Measurements from ENCODE around the gene PIGT. TPM values are rescaled to one million over a fixed set of nuclear protein-coding genes. Genes with fewer than 3 reads are reported as not detected.

Gene PIGT
- total and polyA plus RNA-seq, 2 of the 13 experiments (the other 11 are each of a cell fraction or from before 2014, with no cell fraction given) = 65.9 to 74.1 TPM

GRCh38 chr20:45436732-45437485, 21.0 kb downstream of the PIGT start (continued):
- TF ChIP-seq ZMAT3 (CRISPR knock-in tag; conservative IDR thresholded peaks at IDR 0.05) (peak; percentile 88), SMC3 (IDR thresholded peaks at IDR 0.05; ENCODE audit: low read length) (peak; percentile 89), U2AF2 (IDR thresholded peaks at IDR 0.05; ENCODE audit: low read depth, low read length) (no peak), EED (CRISPR knock-in tag; IDR thresholded peaks at IDR 0.05) (0 out of 2 replicates have a peak, but pooled peaks have one; percentile 59), FOXJ3 (CRISPR knock-in tag; IDR thresholded peaks at IDR 0.05; ENCODE audit: borderline replicate concordance) (no peak), NCOR1 (IDR thresholded peaks at IDR 0.05; ENCODE audit: borderline replicate concordance, low read length) (no peak), STAT6 (CRISPR knock-in tag; IDR thresholded peaks at IDR 0.05; ENCODE audit: borderline replicate concordance) (no peak; the same call in 1 of the 2 replicates), FOXC1 (CRISPR knock-in tag; IDR thresholded peaks at IDR 0.05; ENCODE audit: borderline replicate concordance) (peak; percentile 96), HDAC6 (IDR thresholded peaks at IDR 0.05; ENCODE audit: low read depth, low read length) (no peak), ZFP90 (CRISPR knock-in tag; IDR thresholded peaks at IDR 0.05; ENCODE audit: borderline replicate concordance) (no peak), NFE2L1 (CRISPR knock-in tag; IDR thresholded peaks at IDR 0.05; ENCODE audit: borderline replicate concordance) (peak; percentile 50; the same call in 1 of the 2 replicates), SALL1 (CRISPR knock-in tag; IDR thresholded peaks at IDR 0.05) (peak; percentile 95), ATAD3A (CRISPR knock-in tag; IDR thresholded peaks at IDR 0.05) (no peak), NFKBIZ (CRISPR knock-in tag; IDR thresholded peaks at IDR 0.05) (no peak), SSRP1 (CRISPR knock-in tag; IDR thresholded peaks at IDR 0.05) (peak; percentile 53; the same call in 1 of the 2 replicates), KLF6 (CRISPR knock-in tag; IDR thresholded peaks at IDR 0.05) (peak; percentile 85; the same call in 1 of the 2 replicates), ZMYM3 (CRISPR knock-in tag; IDR thresholded peaks at IDR 0.05) (peak; percentile 51; the same call in 1 of the 2 replicates), ZHX2 (IDR thresholded peaks at IDR 0.05; ENCODE audit: low read depth) (0 out of 2 replicates have a peak, but pooled peaks have one; percentile 24), ZHX2 (CRISPR knock-in tag; IDR thresholded peaks at IDR 0.05; ENCODE audit: borderline replicate concordance) (no peak), GPN1 (CRISPR knock-in tag; IDR thresholded peaks at IDR 0.05; ENCODE audit: borderline replicate concordance) (0 out of 2 replicates have a peak, but pooled peaks have one; percentile 79), ZNF7 (CRISPR knock-in tag; IDR thresholded peaks at IDR 0.05) (no peak), SRF (IDR thresholded peaks at IDR 0.05; ENCODE audit: low read depth, low read length) (no peak), GTF3A (CRISPR knock-in tag; conservative IDR thresholded peaks at IDR 0.05) (0 out of 2 replicates have a peak, but pooled peaks have one; percentile 75)

Data from HepG2 (cell line).